ENCODE data around the gene PPP1R9A.

The PPP1R9A gene

DNA sequence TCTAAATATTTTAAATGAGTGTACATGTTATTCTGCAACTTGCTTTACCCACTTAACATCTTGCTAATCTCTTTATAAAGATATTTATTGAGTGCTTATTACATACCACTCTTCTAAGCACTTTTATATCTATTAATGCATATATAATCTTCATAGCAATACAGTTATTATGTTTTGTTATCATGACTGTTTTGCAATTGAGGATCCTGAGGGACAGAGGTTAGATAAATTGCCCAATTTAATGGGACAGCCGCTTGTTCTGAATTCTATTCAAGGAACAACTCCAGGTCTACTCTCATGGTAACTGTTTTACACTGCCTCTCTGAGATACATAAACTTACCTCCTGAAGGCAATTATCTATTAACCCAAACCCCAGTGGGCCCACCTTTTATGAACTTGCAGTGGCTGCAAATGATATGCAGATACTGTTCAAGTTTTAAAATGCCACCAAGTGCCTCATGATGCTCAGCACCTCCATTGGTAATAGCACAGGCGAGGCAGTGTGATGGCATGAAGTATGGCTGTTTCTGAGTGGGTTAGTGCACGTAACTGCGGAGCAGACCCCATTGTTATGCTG is 356.5 kb downstream of the PPP1R9A start:
- Histone ChIP-seq H3K4me1 (ENCODE audit: insufficient read depth, low read length) (peaks cover 8% of the 10 kb centered on the region; the same call in 1 of the 2 replicates), H3K36me3 (ENCODE audit: insufficient read depth, low read length) (no peaks in the 10 kb centered on the region), H3K9me3 (ENCODE audit: control insufficient read depth, insufficient read depth, low read length) (no peaks in the 10 kb centered on the region), H3K9ac (ENCODE audit: low read depth, low read length) (no peak overlapping the region)

DNA sequence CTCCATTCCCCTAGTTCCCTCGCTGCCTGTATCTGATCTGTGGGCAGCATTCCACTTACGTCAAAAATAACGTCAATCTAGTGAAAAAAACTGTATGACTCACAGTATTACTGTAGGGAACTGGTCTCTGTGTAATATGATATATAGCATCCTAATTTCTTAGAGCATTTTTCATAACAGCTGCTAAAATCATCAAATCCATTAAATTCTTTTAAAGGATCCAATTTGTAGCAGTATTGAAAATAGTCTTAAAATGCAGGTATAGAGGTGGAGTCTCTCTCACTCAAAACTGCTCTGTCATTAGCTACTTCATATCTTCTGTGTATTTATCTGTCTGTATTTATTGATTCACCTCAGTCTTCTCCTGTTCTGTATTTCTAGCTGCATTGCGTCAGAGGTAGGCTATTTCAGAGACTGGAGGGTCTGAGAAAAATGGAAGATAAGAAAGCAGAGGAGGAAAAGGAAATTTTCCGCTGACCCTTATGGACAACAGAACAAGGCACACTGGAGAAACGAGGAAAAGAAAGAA is 357.0 kb downstream of the PPP1R9A start:
- H3K4me1 ChIP-seq (ENCODE audit: insufficient read depth, low read length): peaks cover 8% of the 10 kb centered on the region; the same call in 1 of the 2 replicates
- no peaks in the 10 kb centered on the region for H3K36me3 ChIP-seq (ENCODE audit: insufficient read depth, low read length)
- no peaks in the 10 kb centered on the region for H3K9me3 ChIP-seq (ENCODE audit: control insufficient read depth, insufficient read depth, low read length)
- no peak overlapping the region for H3K9ac ChIP-seq (ENCODE audit: low read depth, low read length)

DNA sequence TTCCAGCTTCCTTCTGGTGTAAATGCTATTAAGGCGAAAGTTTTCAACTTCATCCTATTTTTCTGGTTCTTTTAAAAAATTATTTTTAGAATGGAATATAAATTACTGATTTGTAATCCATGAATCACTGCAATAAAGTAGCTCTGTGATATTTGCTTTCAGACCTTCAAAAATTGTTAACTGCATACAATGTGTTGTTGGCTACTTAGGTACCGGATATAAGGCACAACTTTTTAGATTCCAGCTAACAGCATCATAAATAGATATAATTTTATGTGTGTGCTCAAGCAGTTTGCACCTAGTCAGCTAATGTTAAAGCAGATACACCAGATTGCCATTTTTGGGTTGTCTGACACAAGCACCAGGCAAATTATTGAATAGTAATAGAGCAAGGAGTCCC is 358.2 kb downstream of the PPP1R9A start:
- Histone ChIP-seq H3K4me1 (ENCODE audit: insufficient read depth, low read length) (peaks cover 8% of the 10 kb centered on the region; the same call in 1 of the 2 replicates), H3K36me3 (ENCODE audit: insufficient read depth, low read length) (no peaks in the 10 kb centered on the region), H3K9ac (ENCODE audit: low read depth, low read length) (no peak overlapping the region), H3K9me3 (ENCODE audit: control insufficient read depth, insufficient read depth, low read length) (no peaks in the 10 kb centered on the region)

DNA sequence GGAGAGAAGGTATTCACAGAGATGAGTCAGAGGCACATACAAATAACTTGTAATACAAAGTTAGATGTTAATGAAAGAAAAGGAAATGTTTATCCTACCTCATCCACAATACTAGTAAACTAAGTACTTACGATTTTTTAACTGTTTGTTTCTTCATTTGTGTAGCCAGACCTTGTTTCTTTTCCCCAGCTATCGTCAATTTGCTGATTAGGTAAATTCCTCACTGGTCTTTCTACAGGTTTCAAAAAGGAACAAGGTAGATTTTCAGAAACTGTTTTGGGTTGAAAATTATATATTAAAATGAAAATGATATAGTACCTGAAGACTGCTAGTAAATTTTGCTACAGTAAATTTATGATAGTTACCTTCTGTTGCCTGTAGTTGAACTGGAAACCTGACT is 360.4 kb downstream of the PPP1R9A start:
- Histone ChIP-seq H3K36me3 (ENCODE audit: insufficient read depth, low read length) (no peaks in the 10 kb centered on the region), H3K9me3 (ENCODE audit: control insufficient read depth, insufficient read depth, low read length) (no peaks in the 10 kb centered on the region), H3K9ac (ENCODE audit: low read depth, low read length) (no peak overlapping the region), H3K4me1 (ENCODE audit: insufficient read depth, low read length) (peaks cover 8% of the 10 kb centered on the region; the same call in 1 of the 2 replicates)

DNA sequence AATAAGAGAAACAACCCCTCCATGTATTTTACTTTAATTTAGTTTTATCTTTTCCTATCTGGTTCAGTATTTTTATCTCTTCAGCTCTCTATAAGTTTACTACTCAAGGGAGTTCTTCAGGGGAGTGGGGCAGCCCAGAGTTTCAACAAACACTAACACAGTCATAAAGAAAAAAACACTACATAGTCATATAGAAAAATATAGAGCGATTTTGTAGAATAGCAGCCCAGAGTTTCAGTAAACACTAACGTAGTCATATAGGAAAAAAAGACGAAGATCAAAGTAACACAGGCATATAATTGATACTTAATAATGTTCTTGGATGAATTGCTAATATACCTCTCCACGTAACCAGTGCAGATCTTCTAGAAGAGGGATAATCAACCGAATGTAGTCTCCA is 362.2 kb downstream of the PPP1R9A start:
- Histone ChIP-seq H3K36me3 (ENCODE audit: insufficient read depth, low read length) (no peaks in the 10 kb centered on the region), H3K9ac (ENCODE audit: low read depth, low read length) (no peak overlapping the region), H3K4me1 (ENCODE audit: insufficient read depth, low read length) (peaks cover 8% of the 10 kb centered on the region; the same call in 1 of the 2 replicates), H3K9me3 (ENCODE audit: control insufficient read depth, insufficient read depth, low read length) (no peaks in the 10 kb centered on the region)

DNA sequence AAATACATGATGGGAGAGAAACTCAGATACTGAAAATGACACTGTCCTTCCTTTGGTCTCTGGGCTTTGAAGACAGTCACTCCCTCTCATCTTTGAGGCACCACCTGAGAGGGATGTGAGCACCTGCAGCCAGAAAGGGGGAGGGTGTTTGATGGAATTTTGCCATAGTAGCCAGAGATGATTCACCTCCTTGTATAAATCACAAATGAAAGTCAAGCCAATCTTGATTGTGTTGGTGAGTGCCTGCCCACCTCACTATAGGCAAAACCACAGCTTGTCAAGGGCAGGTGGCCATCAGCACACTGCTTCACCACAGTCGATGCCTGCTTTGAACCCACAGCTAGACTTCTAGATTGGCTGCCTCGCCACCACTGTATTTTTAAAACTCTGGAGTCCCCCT is 368.7 kb downstream of the PPP1R9A start:
- Histone ChIP-seq H3K36me3 (ENCODE audit: insufficient read depth, low read length) (no peaks in the 10 kb centered on the region), H3K9me3 (ENCODE audit: control insufficient read depth, insufficient read depth, low read length) (no peaks in the 10 kb centered on the region), H3K4me1 (ENCODE audit: insufficient read depth, low read length) (no peaks in the 10 kb centered on the region), H3K9ac (ENCODE audit: low read depth, low read length) (no peak overlapping the region)

DNA sequence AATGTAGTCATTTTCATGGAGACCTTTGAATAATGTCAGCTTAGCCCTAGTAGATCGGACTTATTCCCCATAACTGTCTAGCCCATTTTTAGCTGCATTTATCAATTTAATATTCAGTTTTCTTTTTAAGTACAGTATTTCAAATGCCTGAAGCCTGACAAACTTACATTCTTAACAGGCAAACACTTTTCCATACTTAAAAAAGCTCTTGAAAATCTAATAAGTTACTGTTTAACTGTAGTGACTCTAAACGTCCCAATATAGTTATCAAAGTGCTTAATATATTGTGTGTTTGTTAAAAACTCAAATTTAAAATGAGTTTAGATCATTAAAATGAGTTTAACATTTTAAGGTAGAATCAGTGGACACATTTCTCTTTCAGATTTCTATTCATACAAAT is 372.0 kb downstream of the PPP1R9A start:
- Histone ChIP-seq H3K9ac (ENCODE audit: low read depth, low read length) (no peak overlapping the region), H3K9me3 (ENCODE audit: control insufficient read depth, insufficient read depth, low read length) (no peaks in the 10 kb centered on the region)

DNA sequence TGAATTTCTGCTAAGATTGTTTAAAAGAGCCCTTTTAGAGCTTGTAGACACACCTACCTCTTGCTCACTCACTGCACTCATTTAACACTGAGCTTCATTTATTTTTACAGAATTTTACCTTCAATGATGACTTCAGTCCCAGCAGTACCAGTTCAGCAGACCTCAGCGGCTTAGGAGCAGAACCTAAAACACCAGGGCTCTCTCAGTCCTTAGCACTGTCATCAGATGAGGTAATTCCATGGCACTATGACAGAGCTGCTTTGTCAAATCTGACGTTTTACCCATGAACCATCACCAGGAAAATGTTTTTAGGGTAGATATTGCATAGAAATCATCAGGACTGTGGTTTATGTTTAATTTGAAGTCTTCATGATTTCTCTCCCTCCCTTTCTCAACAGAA is 378.7 kb downstream of the PPP1R9A start:
- H3K9me3 ChIP-seq (ENCODE audit: control insufficient read depth, insufficient read depth, low read length): no peaks in the 10 kb centered on the region
- no peaks in the 10 kb centered on the region for H3K36me3 ChIP-seq (ENCODE audit: insufficient read depth, low read length)
- no peaks in the 10 kb centered on the region for H3K4me1 ChIP-seq (ENCODE audit: insufficient read depth, low read length)
- H3K9ac ChIP-seq (ENCODE audit: low read depth, low read length): no peak overlapping the region

More for the DNA sequence above, 372.0 kb downstream of the PPP1R9A start:
- H3K4me1 ChIP-seq (ENCODE audit: insufficient read depth, low read length): no peaks in the 10 kb centered on the region
- H3K36me3 ChIP-seq (ENCODE audit: insufficient read depth, low read length): no peaks in the 10 kb centered on the region

DNA sequence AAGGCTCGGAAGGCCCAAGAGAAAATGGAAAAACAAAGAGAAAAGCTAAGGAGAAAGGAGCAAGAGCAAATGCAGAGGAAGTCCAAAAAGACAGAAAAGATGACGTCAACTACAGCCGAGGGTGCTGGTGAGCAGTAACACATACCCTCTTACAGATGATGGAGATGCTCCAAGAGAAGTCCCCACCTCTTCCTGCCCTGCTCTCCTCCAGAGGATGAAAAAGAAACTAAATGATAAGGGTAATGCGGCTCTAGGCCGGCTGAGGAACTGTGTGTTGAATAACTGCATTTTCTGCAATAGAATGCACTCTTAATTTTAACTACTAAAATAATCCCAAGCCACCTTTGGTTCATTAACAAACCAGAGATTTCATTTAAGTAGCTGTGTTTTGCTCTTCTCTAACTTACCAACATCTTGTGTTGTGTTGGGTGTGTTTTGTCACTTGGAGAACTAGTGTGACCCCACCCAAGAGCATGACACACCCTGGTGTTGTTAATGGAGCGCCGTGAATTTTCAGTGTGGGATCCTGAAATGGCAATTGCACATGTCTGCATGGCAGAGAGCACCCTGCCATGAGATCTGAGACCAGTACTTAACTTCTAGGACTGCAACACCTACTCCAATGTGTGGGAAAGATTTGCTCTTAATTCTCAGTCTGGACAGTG is 382.9 kb downstream of the PPP1R9A start:
- Histone ChIP-seq H3K9me3 (ENCODE audit: control insufficient read depth, insufficient read depth, low read length) (no peaks in the 10 kb centered on the region), H3K4me1 (ENCODE audit: insufficient read depth, low read length) (no peaks in the 10 kb centered on the region), H3K36me3 (ENCODE audit: insufficient read depth, low read length) (no peaks in the 10 kb centered on the region), H3K9ac (ENCODE audit: low read depth, low read length) (no peak overlapping the region)

DNA sequence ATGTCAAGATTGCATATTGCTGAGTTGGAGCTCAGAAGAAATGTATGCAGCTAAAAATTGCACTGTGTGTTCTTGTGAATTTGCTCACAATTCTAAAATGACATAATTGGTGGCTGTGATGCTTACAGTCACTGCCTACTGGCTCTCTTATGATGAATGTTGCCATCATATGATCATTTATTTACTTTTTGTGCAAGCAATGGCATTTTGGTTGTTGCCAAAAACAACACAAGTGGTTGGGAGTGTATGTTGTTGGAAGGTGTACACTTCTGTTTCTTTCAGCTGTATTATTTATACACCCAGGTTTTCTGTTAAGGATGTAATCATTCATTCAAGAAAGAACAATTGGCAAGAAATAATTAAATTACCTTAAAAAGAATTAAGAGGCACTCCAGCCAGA is 388.0 kb downstream of the PPP1R9A start:
- Histone ChIP-seq H3K36me3 (ENCODE audit: insufficient read depth, low read length) (no peaks in the 10 kb centered on the region), H3K9ac (ENCODE audit: low read depth, low read length) (no peak overlapping the region), H3K9me3 (ENCODE audit: control insufficient read depth, insufficient read depth, low read length) (no peaks in the 10 kb centered on the region), H3K4me1 (ENCODE audit: insufficient read depth, low read length) (no peaks in the 10 kb centered on the region)

DNA sequence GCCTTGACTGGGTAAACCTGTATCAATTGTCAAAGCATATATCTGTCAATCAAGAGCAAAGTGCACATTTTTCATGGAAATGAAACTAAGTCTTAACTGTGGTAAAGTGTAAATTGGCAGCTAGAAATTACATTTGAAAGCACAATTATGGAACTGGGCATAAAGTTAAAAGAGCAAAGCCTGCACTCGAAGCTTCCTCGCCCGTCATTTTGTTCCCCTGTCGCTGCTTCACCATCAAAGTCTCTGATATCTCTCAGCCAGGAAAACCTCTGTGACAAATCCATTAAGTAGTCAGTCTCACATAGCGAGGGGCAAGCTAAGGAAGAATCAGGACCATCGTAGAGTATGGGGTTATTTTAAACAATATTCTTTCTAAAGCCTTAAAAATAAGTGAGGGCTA is 389.1 kb downstream of the PPP1R9A start:
- Histone ChIP-seq H3K4me1 (ENCODE audit: insufficient read depth, low read length) (no peaks in the 10 kb centered on the region), H3K9me3 (ENCODE audit: control insufficient read depth, insufficient read depth, low read length) (no peaks in the 10 kb centered on the region), H3K9ac (ENCODE audit: low read depth, low read length) (no peak overlapping the region), H3K36me3 (ENCODE audit: insufficient read depth, low read length) (no peaks in the 10 kb centered on the region)

DNA sequence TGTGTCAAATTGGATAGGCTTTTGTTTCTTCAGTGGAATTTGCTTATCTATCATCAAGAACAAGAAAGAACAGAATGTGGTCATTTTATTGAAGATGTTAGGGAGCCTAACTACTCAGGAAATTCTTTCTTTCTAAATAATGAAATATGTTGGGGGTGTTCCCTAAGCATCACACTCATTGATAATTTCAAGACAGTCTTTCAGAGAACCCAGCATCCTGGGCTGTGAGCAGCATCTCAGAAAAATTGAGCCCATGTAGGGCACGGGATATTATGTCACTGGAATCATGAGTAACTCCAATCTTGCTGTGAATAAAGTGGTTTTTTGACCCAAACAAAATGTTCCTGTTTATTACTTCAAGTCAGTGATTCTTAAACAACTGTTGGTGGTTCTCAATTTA is 389.6 kb downstream of the PPP1R9A start:
- H3K4me1 ChIP-seq (ENCODE audit: insufficient read depth, low read length): no peaks in the 10 kb centered on the region
- H3K9me3 ChIP-seq (ENCODE audit: control insufficient read depth, insufficient read depth, low read length): no peaks in the 10 kb centered on the region
- no peak overlapping the region for H3K9ac ChIP-seq (ENCODE audit: low read depth, low read length)
- H3K36me3 ChIP-seq (ENCODE audit: insufficient read depth, low read length): no peaks in the 10 kb centered on the region

DNA sequence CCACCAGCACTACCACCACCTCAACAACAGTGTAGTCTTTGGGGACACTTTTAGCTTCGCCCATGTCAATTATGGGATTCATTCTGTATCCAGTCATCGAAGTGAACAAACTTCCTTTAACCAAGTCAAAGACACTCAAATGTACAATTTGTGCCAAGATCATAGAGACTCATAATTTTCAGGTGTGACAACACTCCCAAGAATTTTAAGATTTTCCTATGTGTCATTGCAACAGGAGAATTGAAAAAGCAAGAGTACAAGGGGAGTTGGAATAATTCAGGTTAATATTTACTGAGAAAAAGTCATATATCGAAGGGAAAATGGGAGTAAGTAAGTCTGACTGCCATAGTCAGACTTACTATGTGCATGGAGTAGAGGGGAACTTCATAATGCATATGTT is 390.7 kb downstream of the PPP1R9A start:
- Histone ChIP-seq H3K36me3 (ENCODE audit: insufficient read depth, low read length) (no peaks in the 10 kb centered on the region), H3K4me1 (ENCODE audit: insufficient read depth, low read length) (no peaks in the 10 kb centered on the region), H3K9me3 (ENCODE audit: control insufficient read depth, insufficient read depth, low read length) (no peaks in the 10 kb centered on the region), H3K9ac (ENCODE audit: low read depth, low read length) (no peak overlapping the region)

DNA sequence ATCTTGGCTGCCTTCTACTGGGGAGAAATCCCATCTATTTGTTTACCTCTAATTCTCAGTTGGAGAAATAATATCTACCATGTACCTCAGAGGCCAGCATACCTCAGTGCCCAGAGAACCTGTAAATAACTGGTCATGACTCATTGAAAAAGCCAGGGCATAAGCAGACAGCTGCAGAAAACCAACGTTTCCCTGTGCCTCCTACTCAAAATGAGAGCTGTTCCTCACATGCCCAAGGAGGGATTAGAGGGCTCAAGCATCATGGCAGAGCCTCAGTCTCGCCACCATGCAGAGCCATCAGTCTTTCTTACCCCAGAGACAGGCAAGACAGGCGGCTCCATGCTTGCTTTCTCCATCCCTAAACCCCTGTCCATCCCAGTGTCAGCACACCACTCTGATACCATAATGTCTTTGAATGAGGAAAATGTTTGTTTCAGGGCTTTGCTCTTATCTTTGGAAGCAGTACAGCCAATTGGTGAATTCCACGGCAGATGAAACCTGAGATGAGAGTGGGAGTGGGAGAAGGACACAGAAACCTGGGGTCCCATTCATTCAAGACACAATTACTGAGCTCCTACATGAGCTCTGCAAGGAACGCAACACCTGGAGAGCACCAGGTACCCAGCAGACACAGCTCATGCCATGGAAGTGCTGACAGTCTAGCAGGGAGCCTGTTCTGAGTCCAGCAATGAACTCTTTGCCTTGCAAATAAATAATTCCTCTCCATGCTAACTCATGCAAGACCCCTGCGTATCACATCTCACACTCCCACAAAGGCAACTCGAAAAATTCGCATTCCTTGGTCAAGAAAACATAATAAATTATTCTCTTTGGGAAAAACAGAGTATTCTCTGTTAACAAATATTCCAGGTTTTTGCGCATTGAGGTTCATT is 395.9 kb downstream of the PPP1R9A start:
- no peak overlapping the region for H3K9ac ChIP-seq (ENCODE audit: low read depth, low read length)
- H3K36me3 ChIP-seq (ENCODE audit: insufficient read depth, low read length): no peaks in the 10 kb centered on the region
- H3K9me3 ChIP-seq (ENCODE audit: control insufficient read depth, insufficient read depth, low read length): no peaks in the 10 kb centered on the region
- no peaks in the 10 kb centered on the region for H3K4me1 ChIP-seq (ENCODE audit: insufficient read depth, low read length)
